Prostate gland (tissue), 2 donors: Measurements from ENCODE around the gene ARPP21.

ENCODE experiments used
- CTCF ChIP-seq, 4 experiments: fragments of 200-600 bp in 2 of 4; fragments of 450-650 bp in 2 of 4; sonication (generic) in 2 of 4; IDR thresholded peaks; 1 replicate in 3 of 4; 2 replicates in 1 of 4; pipeline ENCODE4 v1.5.1; 2016 to 2019; ENCODE audit warnings: antibody characterized with exemption in 4 of 4, mild to moderate bottlenecking in 2 of 4, moderate library complexity in 2 of 4
- POLR2A ChIP-seq: fragments of 450-650 bp; IDR thresholded peaks from one replicate; pipeline ENCODE4 v1.6.1; 2016; ENCODE audit warnings: antibody characterized with exemption, mild to moderate bottlenecking
- POLR2AphosphoS5 ChIP-seq: sonication (generic); formaldehyde crosslinking; IDR thresholded peaks from one replicate; pipeline ENCODE4 v1.6.1; 2017; ENCODE audit warnings: antibody characterized with exemption

DNA sequence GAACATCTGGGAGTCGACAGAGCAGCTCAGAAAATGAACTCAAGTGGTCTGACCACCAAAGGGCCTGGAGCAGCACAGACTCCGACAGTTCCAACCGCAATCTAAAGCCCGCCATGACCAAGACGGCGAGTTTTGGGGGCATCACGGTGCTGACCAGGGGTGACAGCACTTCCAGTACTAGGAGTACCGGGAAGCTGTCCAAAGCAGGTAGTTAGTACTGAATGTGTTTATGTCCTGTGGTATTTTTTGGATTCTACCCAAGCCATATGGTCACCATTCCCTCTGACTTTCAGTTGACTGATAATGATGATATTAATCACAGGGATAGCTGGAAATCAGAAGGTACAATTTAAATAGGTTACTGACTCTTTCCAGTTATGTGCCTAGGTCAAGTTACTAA is 82.3 kb downstream of the ARPP21 start:
- TF ChIP-seq CTCF (IDR thresholded peaks at IDR 0.05) (no peak), POLR2AphosphoS5 (no peak), POLR2A (no peak)
